ENCODE measurements around the gene CDC34.

Gene CDC34

DNA sequence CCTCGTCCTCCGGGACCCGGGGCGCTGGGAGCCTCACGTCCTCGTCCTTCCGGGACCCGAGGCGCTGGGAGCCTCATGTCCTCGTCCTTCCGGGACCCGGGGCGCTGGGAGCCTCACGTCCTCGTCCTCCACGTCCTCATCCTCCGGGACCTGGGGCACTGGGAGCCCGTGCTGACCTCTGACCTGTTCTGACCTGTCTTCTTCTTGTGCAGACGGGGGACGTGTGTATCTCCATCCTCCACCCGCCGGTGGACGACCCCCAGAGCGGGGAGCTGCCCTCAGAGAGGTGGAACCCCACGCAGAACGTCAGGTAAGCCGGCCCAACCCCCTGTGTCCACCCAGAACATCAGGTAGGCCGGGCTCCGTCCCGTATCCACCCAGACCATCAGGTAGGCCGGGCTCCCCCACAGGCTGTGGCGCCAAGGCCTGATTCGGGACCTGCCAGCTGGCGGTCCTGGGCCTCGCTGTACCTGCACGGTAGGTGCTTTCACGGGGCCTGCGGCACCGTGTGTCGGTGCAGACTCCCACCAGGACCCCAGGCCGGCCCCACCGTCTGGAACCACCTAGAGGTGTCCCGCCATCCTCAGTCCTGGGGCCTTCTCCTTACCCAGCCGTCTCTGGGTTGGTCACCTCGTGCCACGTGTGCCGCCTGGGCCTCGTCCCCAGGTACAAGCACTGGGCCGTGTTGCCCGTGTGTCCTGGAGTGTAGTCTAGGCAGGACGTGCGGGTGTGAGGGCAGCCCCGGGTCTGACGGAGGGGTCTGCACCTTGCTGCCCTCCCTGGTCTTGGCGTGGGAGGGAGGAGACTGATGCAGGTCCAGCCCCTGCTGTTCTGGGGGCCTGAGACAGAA is 4.7 kb downstream of the CDC34 start:
- no peak overlapping the region for H3K27ac ChIP-seq (ENCODE audit: low read length, poor library complexity, severe bottlenecking)
- H4K8ac ChIP-seq (ENCODE audit: low read length): no peak overlapping the region
- H2BK5ac ChIP-seq (ENCODE audit: low read depth, low read length, poor library complexity, severe bottlenecking): no peak overlapping the region
- H2AFZ ChIP-seq (ENCODE audit: low read depth, low read length): no peak overlapping the region
- no peak overlapping the region for H2BK15ac ChIP-seq (ENCODE audit: low read depth, poor library complexity, severe bottlenecking)
- no peak overlapping the region for H3K23ac ChIP-seq (ENCODE audit: low read length in 2 of 2)
- no peak overlapping the region for H3K4me2 ChIP-seq (ENCODE audit: low read length, poor library complexity, severe bottlenecking)
- no peak overlapping the region for H2AK5ac ChIP-seq (ENCODE audit: low read length, severe bottlenecking)
- no peaks in the 10 kb centered on the region for H3K27me3 ChIP-seq (ENCODE audit: control insufficient read depth in 1 of 2, insufficient read depth in 1 of 2, low read length in 2 of 2)
- H3K9ac ChIP-seq (ENCODE audit: low read length): no peak overlapping the region
- peaks cover 29 to 64% of the 10 kb centered on the region in 2 experiments for H3K36me3 ChIP-seq (ENCODE audit: control insufficient read depth in 1 of 2, insufficient read depth in 2 of 2, low read depth in 1 of 2, low read length in 2 of 2)
- peaks cover 21% of the 10 kb centered on the region for H3K79me1 ChIP-seq (replicated peaks; ENCODE audit: low read length, poor library complexity, severe bottlenecking)
- H3K9me3 ChIP-seq (ENCODE audit: control insufficient read depth, low read length): no peaks in the 10 kb centered on the region
- peaks cover 33% of the 10 kb centered on the region for H3K4me1 ChIP-seq (ENCODE audit: control insufficient read depth, insufficient read depth, low read depth, low read length)
- DNase-seq: no peak
- WGBS: 94% methylated on average over 55 of the region's 55 CpGs
- no peak overlapping the region for H3K14ac ChIP-seq (ENCODE audit: low read length in 2 of 2)
- H3K4ac ChIP-seq (ENCODE audit: low read depth in 1 of 2, low read length in 2 of 2): no peak overlapping the region
- H2BK12ac ChIP-seq (ENCODE audit: low read length in 2 of 2): no peak overlapping the region
- H4K91ac ChIP-seq (ENCODE audit: low read length): no peak overlapping the region
- no peak overlapping the region for H3K18ac ChIP-seq (ENCODE audit: low read depth in 1 of 2, low read length in 2 of 2)
- peak overlapping the region in 1 of 2 experiments; percentile 7 for H3K4me3 ChIP-seq (ENCODE audit: insufficient read depth in 1 of 2, low read depth in 1 of 2, low read length in 2 of 2)
- no peak overlapping the region for H2BK120ac ChIP-seq (ENCODE audit: low read depth, low read length)

GRCh38 chr19:536881-537404 is 5.4 kb downstream of the CDC34 start:
- Histone ChIP-seq H3K36me3 (ENCODE audit: control insufficient read depth in 1 of 2, insufficient read depth in 2 of 2, low read depth in 1 of 2, low read length in 2 of 2) (peaks cover 36 to 70% of the 10 kb centered on the region in 2 experiments), H3K4ac (ENCODE audit: low read depth in 1 of 2, low read length in 2 of 2) (no peak overlapping the region), H4K91ac (ENCODE audit: low read length) (no peak overlapping the region), H3K18ac (ENCODE audit: low read depth in 1 of 2, low read length in 2 of 2) (no peak overlapping the region), H3K4me2 (ENCODE audit: low read length, poor library complexity, severe bottlenecking) (no peak overlapping the region), H3K4me3 (ENCODE audit: insufficient read depth in 1 of 2, low read depth in 1 of 2, low read length in 2 of 2) (no peak overlapping the region), H2BK12ac (ENCODE audit: low read length in 2 of 2) (no peak overlapping the region), H2AK5ac (ENCODE audit: low read length, severe bottlenecking) (no peak overlapping the region), H2BK15ac (ENCODE audit: low read depth, poor library complexity, severe bottlenecking) (no peak overlapping the region), H3K9ac (ENCODE audit: low read length) (no peak overlapping the region), H3K79me1 (replicated peaks; ENCODE audit: low read length, poor library complexity, severe bottlenecking) (peaks cover 26% of the 10 kb centered on the region), H3K23ac (ENCODE audit: low read length in 2 of 2) (no peak overlapping the region), H2BK5ac (ENCODE audit: low read depth, low read length, poor library complexity, severe bottlenecking) (no peak overlapping the region), H4K8ac (ENCODE audit: low read length) (no peak overlapping the region), H3K27me3 (ENCODE audit: control insufficient read depth in 1 of 2, insufficient read depth in 1 of 2, low read length in 2 of 2) (no peaks in the 10 kb centered on the region), H3K14ac (ENCODE audit: low read length in 2 of 2) (no peak overlapping the region), H2AFZ (ENCODE audit: low read depth, low read length) (no peak overlapping the region), H3K4me1 (ENCODE audit: control insufficient read depth, insufficient read depth, low read depth, low read length) (peaks cover 33% of the 10 kb centered on the region), H3K27ac (ENCODE audit: low read length, poor library complexity, severe bottlenecking) (no peak overlapping the region), H3K9me3 (ENCODE audit: control insufficient read depth, low read length) (no peaks in the 10 kb centered on the region), H2BK120ac (ENCODE audit: low read depth, low read length) (no peak overlapping the region)
- 99% methylated on average over 21 of the region's 26 CpGs for WGBS
- no peak for DNase-seq

DNA sequence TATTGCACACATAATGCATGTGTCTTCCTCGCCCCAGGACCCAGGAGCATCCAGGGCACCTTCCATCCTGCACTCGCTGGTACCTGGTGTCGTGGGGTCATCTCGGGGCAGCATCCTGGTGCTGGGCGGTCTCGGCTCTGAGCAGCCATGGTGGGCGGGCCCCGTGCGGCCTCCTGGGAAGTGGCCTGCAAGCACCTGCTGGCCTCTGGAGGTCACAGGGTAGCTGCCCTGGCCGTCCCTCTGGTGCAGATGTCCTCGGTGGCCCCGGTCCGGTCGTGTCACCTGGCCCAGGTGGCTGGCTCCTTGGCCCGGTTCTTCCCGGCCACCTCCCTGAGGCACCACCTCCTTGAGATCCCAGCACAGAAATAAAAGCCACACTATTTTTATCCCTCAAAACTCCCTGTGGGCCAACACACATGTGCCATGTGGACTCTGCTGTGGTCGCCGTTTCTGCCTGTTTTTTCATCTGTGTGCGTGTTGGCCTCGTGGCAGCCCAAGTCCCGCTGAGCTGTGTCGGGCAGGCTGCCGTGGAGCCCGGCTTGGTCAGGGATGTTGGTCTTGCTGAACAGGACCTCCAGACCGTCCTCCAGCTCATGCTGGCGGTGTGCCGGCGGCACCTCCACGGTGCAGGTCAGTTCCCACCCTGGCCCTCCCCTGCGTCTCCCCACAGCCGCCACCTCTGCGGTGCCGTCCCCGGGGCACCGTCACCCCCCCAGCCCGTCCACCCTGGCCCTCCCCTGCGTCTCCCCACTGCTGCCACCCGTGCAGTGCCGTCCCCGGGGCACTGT is 7.3 kb downstream of the CDC34 start:
- DNase-seq: no peak
- no peak overlapping the region for H4K8ac ChIP-seq (ENCODE audit: low read length)
- 94% methylated on average over 40 of the region's 40 CpGs for WGBS

More for the DNA sequence above, 7.3 kb downstream of the CDC34 start:
- Histone ChIP-seq H3K9ac (ENCODE audit: low read length) (no peak overlapping the region), H3K23ac (ENCODE audit: low read length in 2 of 2) (no peak overlapping the region), H3K36me3 (ENCODE audit: control insufficient read depth in 1 of 2, insufficient read depth in 2 of 2, low read depth in 1 of 2, low read length in 2 of 2) (peaks cover 44 to 84% of the 10 kb centered on the region in 2 experiments), H3K4ac (ENCODE audit: low read depth in 1 of 2, low read length in 2 of 2) (no peak overlapping the region), H3K79me1 (replicated peaks; ENCODE audit: low read length, poor library complexity, severe bottlenecking) (peaks cover 30% of the 10 kb centered on the region), H3K4me1 (ENCODE audit: control insufficient read depth, insufficient read depth, low read depth, low read length) (peaks cover 23% of the 10 kb centered on the region), H3K18ac (ENCODE audit: low read depth in 1 of 2, low read length in 2 of 2) (no peak overlapping the region), H4K91ac (ENCODE audit: low read length) (no peak overlapping the region), H3K9me3 (ENCODE audit: control insufficient read depth, low read length) (no peaks in the 10 kb centered on the region), H2BK15ac (ENCODE audit: low read depth, poor library complexity, severe bottlenecking) (no peak overlapping the region), H3K27ac (ENCODE audit: low read length, poor library complexity, severe bottlenecking) (no peak overlapping the region), H3K14ac (ENCODE audit: low read length in 2 of 2) (no peak overlapping the region), H3K27me3 (ENCODE audit: control insufficient read depth in 1 of 2, insufficient read depth in 1 of 2, low read length in 2 of 2) (no peaks in the 10 kb centered on the region), H3K4me3 (ENCODE audit: insufficient read depth in 1 of 2, low read depth in 1 of 2, low read length in 2 of 2) (no peak overlapping the region), H2AK5ac (ENCODE audit: low read length, severe bottlenecking) (no peak overlapping the region), H2BK120ac (ENCODE audit: low read depth, low read length) (no peak overlapping the region), H2BK12ac (ENCODE audit: low read length in 2 of 2) (no peak overlapping the region), H2AFZ (ENCODE audit: low read depth, low read length) (no peak overlapping the region), H3K4me2 (ENCODE audit: low read length, poor library complexity, severe bottlenecking) (no peak overlapping the region), H2BK5ac (ENCODE audit: low read depth, low read length, poor library complexity, severe bottlenecking) (no peak overlapping the region)
